A549 (cell line): ENCODE data around the gene CACNA1C. TPM values are rescaled to one million over a fixed set of nuclear protein-coding genes. Genes with fewer than 3 reads are reported as not detected.
"Not testable (repeated sequence)": the region's sequence is repeated elsewhere in the genome, so short reads cannot be mapped to it uniquely, and the experiment has no call there.

ENCODE experiments used
- ATAC-seq, 2 experiments: fragments of 200-7000 bp in 1 of 2; fragments of >200 bp in 1 of 2; cut with Nextera tagmentation in 1 of 2; cut with Tn5 transposase in 1 of 2; 3 replicates each; pipeline versions ENCODE4 v1.8.0 to v1.9.1; 2018 to 2020; ENCODE audit warnings: mild to moderate bottlenecking in 1 of 2, moderate library complexity in 1 of 2
- CTCF ChIA-PET: fragments of 300-600 bp; sonication (Branson Sonifier 250); formaldehyde crosslinking; extraction: SDS; loops from one replicate; lab custom pipeline; 2021; ENCODE audit warnings: antibody characterized with exemption, inconsistent platforms; lab: Yijun Ruan, JAX
- POLR2A ChIA-PET: fragments of 350-600 bp; formaldehyde crosslinking; extraction: SDS; loops from one replicate; lab custom pipeline; 2021; ENCODE audit warnings: antibody characterized with exemption, inconsistent platforms; lab: Yijun Ruan, JAX
- DNase-seq, 2 experiments: peaks; one replicate each; pipeline versions ENCODE4 v3.0.0 to v3.0.0-alpha.2; 2011 to 2016; ENCODE audit warnings: low read depth in 1 of 2, low spot score in 1 of 2
- FAIRE-seq: peaks from 2 replicates; lab custom pipeline; 2011; peaks lifted over from hg19 to GRCh38; lab: Jason Lieb, UNC
- H3K27ac ChIP-seq, 2 experiments: fragments of >200 bp; sonication (Bioruptor Twin); formaldehyde crosslinking; 3 replicates each; pipeline ENCODE4 v1.5.1; 2016 to 2017
- H3K4me1 ChIP-seq: fragments of >200 bp; sonication (Bioruptor Twin); formaldehyde crosslinking; 3 replicates; pipeline ENCODE4 v1.6.1; 2016
- H3K4me2 ChIP-seq: fragments of >200 bp; sonication (Bioruptor Twin); formaldehyde crosslinking; 3 replicates; pipeline ENCODE4 v1.6.1; 2016
- H3K4me3 ChIP-seq: fragments of >200 bp; sonication (Bioruptor Twin); formaldehyde crosslinking; 3 replicates; pipeline ENCODE4 v1.5.1; 2016
- H3K9me3 ChIP-seq: fragments of >200 bp; sonication (Bioruptor Twin); formaldehyde crosslinking; 3 replicates; pipeline ENCODE4 v1.6.1; 2016
- CBX8 ChIP-seq: fragments of 200-600 bp; sonication (generic); IDR thresholded peaks from 2 replicates; pipeline ENCODE4 v1.6.1; 2016
- EP300 ChIP-seq, 2 experiments: fragments of >200 bp; sonication (Bioruptor Twin); formaldehyde crosslinking; IDR thresholded peaks; 2 replicates in 1 of 2; 3 replicates in 1 of 2; pipeline ENCODE4 v1.6.1; 2016 to 2017
- FOSL2 ChIP-seq, 2 experiments: fragments of 450-650 bp in 1 of 2; fragments of >200 bp in 1 of 2; sonication (Bioruptor Twin) in 1 of 2; formaldehyde crosslinking; IDR thresholded peaks; 2 replicates each; pipeline versions ENCODE4 v1.5.0 to v1.6.1; 2016 to 2020; ENCODE audit warnings: mild to moderate bottlenecking in 1 of 2, moderate library complexity in 1 of 2
- FOXS1 ChIP-seq: fragments of 250-450 bp; sonication (Bioruptor Pico); IDR thresholded peaks from 2 replicates; pipeline ENCODE4 v1.5.0; 2020; ENCODE audit warnings: mild to moderate bottlenecking, moderate library complexity
- HOXB5 ChIP-seq: fragments of 250-450 bp; sonication (Bioruptor Pico); IDR thresholded peaks from 2 replicates; pipeline ENCODE4 v1.5.0; 2020; ENCODE audit warnings: mild to moderate bottlenecking, moderate library complexity
- JUNB ChIP-seq: fragments of >200 bp; sonication (Bioruptor Twin); formaldehyde crosslinking; IDR thresholded peaks from 2 replicates; pipeline ENCODE4 v1.6.1; 2016
- PHF8 ChIP-seq: fragments of 200-600 bp; sonication (generic); IDR thresholded peaks from 2 replicates; pipeline ENCODE4 v1.6.1; 2016; ENCODE audit warnings: low read depth, mild to moderate bottlenecking, antibody characterized with exemption, moderate library complexity, borderline replicate concordance
- POLR2A ChIP-seq: IDR thresholded peaks from 2 replicates; pipeline ENCODE4 v1.6.1; 2012; ENCODE audit warnings: mild to moderate bottlenecking, low read length
- POLR2AphosphoS2 ChIP-seq: conservative IDR thresholded peaks from 2 replicates; pipeline ENCODE4 v1.6.1; 2012; ENCODE audit warnings: low read length, improper control_type of control experiment, inconsistent platforms
- RARB ChIP-seq: fragments of 250-450 bp; sonication (Bioruptor Pico); IDR thresholded peaks from 2 replicates; pipeline ENCODE4 v1.8.0; 2021; ENCODE audit warnings: mild to moderate bottlenecking, moderate library complexity
- RNF2 ChIP-seq: fragments of 200-600 bp; sonication (generic); IDR thresholded peaks from 2 replicates; pipeline ENCODE4 v1.6.1; 2016; ENCODE audit warnings: low read depth, mild to moderate bottlenecking, antibody characterized with exemption, moderate library complexity, borderline replicate concordance
- SREBF2 ChIP-seq: fragments of 450-650 bp; IDR thresholded peaks from 2 replicates; pipeline ENCODE4 v1.6.1; 2014; ENCODE audit warnings: mild to moderate bottlenecking, moderate library complexity
- ZC3H11A ChIP-seq: fragments of 450-650 bp; IDR thresholded peaks from 2 replicates; pipeline ENCODE4 v1.6.1; 2014; ENCODE audit warnings: antibody characterized with exemption, mild to moderate bottlenecking
- WGBS: methylation state at CpG from one replicate; pipeline ENCODE4 v1.1.6; 2017; ENCODE audit errors: missing lambda C conversion rate; 5-methylcytosine and 5-hydroxymethylcytosine counted together
- polyA plus RNA-seq, 4 experiments: library from polyadenylated mRNA; depleted of rRNA in 3 of 4; stranded (reverse); fragments of >200 nt; fragmentation: RNase III in 1 of 4; extraction: RNeasy Plus Mini Kit Qiagen cat#74134 plus additional on column Dnase treatment in 1 of 4; gene quantifications; 2 replicates in 3 of 4; 3 replicates in 1 of 4; pipeline ENCODE4 v1.2.3, GENCODE V29; 2011 to 2017
- TF ChIP-seq, protein P1 (sequence below): fragments of >200 bp; sonication (Bioruptor Twin); formaldehyde crosslinking; IDR thresholded peaks from 3 replicates; pipeline ENCODE4 v1.5.1; 2016
- TF ChIP-seq, protein P2 (sequence below): IDR thresholded peaks from 2 replicates; pipeline ENCODE4 v1.6.1; 2012
- TF ChIP-seq, protein P3 (sequence below): fragments of 250-450 bp; sonication (Bioruptor Pico); IDR thresholded peaks from 2 replicates; pipeline ENCODE4 v1.5.0; 2021; ENCODE audit warnings: mild to moderate bottlenecking, moderate library complexity, borderline replicate concordance
- TF ChIP-seq, protein P4 (sequence below): fragments of >200 bp; sonication (Bioruptor Twin); formaldehyde crosslinking; IDR thresholded peaks from 2 replicates; pipeline ENCODE4 v1.6.1; 2016
- TF ChIP-seq, protein P5 (sequence below): fragments of 200-600 bp; sonication (generic); IDR thresholded peaks from 2 replicates; pipeline ENCODE4 v1.6.1; 2016; ENCODE audit warnings: antibody characterized with exemption, mild to moderate bottlenecking, moderate library complexity
- TF ChIP-seq, protein P6 (sequence below): IDR thresholded peaks from 2 replicates; pipeline ENCODE4 v1.6.1; 2012

Gene CACNA1C
- polyA plus RNA-seq, 2 of the 4 experiments (the other 2 are of a cell fraction) = not detected

DNA sequence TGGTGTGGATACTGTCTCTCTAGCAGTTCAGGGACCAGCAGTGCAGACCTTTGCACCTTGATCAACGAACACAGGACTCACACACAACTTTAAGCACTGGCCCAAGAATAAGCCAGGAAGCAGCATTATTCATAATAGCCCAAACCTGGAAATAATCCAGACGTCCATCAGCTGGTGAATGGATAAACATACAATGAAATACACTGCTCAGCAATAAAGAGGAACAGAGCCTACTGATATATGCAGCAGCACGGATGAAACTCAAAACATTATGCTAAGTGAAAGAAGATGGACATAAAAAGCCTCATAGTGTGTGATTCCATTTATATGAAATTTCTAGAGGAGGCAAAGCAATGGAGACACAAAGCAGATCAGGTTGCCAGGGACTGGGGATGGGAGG lies 438.0 kb downstream of the CACNA1C start:
- ChIA-PET POLR2A (no interaction called here), CTCF (interaction anchor here (0.6 kb wide), 1 partner anchor 16 kb away, joined by 3 read pairs; no protein-coding TSS in a partner anchor)
- ATAC-seq = no peak

DNA sequence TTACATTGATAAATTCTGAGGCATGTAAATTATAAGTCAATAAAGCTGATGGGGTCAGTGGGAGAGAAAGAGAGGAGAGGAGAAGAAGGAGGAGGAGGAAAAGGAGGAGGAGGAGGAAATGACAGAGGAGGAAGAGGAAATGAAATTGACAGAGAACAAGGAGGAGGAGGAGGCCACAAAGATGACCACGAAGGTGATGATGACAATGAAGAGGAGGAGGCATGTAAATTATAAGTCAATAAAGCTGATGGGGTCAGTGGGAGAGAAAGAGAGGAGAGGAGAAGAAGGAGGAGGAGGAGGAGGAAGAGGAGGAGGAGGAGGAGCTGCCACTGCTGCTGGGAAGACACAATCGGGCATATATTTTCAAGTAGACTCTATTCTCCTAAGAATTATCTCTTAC lies 438.6 kb downstream of the CACNA1C start:
- WGBS = 2% methylated on average over 2 of the region's 2 CpGs
- CTCF ChIA-PET = interaction anchor here (0.6 kb wide), 1 partner anchor 16 kb away, joined by 3 read pairs; no protein-coding TSS in a partner anchor
- H3K4me1 ChIP-seq, H3K4me2 ChIP-seq, H3K9me3 ChIP-seq, ATAC-seq, POLR2A ChIA-PET, DNase-seq, H3K4me3 ChIP-seq, H3K27ac ChIP-seq, FAIRE-seq: not testable (repeated sequence)

More for the DNA sequence above, 438.0 kb downstream of the CACNA1C start:
- Histone ChIP-seq H3K4me1 (no peaks in the 10 kb centered on the region), H3K27ac (no peak overlapping the region), H3K4me2 (no peak overlapping the region), H3K4me3 (no peak overlapping the region), H3K9me3 (no peaks in the 10 kb centered on the region)
- WGBS = 1% methylated on average over 3 of the region's 3 CpGs
- DNase-seq (no peak), FAIRE-seq (no peak)
- TF ChIP-seq, protein P1, sequence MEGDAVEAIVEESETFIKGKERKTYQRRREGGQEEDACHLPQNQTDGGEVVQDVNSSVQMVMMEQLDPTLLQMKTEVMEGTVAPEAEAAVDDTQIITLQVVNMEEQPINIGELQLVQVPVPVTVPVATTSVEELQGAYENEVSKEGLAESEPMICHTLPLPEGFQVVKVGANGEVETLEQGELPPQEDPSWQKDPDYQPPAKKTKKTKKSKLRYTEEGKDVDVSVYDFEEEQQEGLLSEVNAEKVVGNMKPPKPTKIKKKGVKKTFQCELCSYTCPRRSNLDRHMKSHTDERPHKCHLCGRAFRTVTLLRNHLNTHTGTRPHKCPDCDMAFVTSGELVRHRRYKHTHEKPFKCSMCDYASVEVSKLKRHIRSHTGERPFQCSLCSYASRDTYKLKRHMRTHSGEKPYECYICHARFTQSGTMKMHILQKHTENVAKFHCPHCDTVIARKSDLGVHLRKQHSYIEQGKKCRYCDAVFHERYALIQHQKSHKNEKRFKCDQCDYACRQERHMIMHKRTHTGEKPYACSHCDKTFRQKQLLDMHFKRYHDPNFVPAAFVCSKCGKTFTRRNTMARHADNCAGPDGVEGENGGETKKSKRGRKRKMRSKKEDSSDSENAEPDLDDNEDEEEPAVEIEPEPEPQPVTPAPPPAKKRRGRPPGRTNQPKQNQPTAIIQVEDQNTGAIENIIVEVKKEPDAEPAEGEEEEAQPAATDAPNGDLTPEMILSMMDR = no peak
- TF ChIP-seq RNF2 (no peak), EP300 (IDR thresholded peaks at IDR 0.05) (no peak)
- TF ChIP-seq, protein P2, sequence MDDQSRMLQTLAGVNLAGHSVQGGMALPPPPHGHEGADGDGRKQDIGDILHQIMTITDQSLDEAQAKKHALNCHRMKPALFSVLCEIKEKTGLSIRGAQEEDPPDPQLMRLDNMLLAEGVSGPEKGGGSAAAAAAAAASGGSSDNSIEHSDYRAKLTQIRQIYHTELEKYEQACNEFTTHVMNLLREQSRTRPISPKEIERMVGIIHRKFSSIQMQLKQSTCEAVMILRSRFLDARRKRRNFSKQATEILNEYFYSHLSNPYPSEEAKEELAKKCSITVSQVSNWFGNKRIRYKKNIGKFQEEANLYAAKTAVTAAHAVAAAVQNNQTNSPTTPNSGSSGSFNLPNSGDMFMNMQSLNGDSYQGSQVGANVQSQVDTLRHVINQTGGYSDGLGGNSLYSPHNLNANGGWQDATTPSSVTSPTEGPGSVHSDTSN = no peak
- TF ChIP-seq, protein P3, sequence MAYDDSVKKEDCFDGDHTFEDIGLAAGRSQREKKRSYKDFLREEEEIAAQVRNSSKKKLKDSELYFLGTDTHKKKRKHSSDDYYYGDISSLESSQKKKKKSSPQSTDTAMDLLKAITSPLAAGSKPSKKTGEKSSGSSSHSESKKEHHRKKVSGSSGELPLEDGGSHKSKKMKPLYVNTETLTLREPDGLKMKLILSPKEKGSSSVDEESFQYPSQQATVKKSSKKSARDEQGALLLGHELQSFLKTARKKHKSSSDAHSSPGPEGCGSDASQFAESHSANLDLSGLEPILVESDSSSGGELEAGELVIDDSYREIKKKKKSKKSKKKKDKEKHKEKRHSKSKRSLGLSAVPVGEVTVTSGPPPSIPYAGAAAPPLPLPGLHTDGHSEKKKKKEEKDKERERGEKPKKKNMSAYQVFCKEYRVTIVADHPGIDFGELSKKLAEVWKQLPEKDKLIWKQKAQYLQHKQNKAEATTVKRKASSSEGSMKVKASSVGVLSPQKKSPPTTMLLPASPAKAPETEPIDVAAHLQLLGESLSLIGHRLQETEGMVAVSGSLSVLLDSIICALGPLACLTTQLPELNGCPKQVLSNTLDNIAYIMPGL (CRISPR knock-in tag) = no peak
- TF ChIP-seq, protein P4, sequence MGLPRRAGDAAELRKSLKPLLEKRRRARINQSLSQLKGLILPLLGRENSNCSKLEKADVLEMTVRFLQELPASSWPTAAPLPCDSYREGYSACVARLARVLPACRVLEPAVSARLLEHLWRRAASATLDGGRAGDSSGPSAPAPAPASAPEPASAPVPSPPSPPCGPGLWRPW = no peak

DNA sequence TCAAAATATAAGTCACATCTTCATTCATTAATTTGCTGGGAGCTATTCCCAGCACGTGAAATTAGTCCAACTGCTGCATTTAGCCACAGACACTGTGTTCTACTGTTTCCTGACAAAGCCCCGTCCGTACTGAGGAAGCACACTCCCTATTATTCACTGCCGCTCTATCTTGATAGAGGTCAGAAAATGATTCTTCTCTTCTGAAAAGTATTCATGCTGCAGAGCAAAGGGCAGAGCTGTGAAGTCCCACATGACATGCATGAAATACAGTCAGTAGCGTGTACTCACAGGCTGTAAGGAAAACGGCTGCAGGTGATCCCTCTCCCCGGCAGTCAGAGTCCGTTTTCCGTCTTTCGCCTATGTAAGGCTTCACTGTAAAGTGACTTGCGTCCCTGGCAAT lies 439.4 kb downstream of the CACNA1C start:
- POLR2A ChIA-PET = no interaction called here
- ATAC-seq = no peak
- DNase-seq = no peak
- no peak for FAIRE-seq
- no peak overlapping the region for H3K4me3 ChIP-seq
- TF ChIP-seq FOXS1 (no peak), POLR2A (no peak), FOSL2 (IDR thresholded peaks at IDR 0.05) (no peak), FOSL2 (CRISPR knock-in tag; IDR thresholded peaks at IDR 0.05) (no peak), HOXB5 (CRISPR knock-in tag) (no peak), SREBF2 (no peak), JUNB (no peak), ZC3H11A (no peak), PHF8 (no peak), POLR2AphosphoS2 (no peak), RARB (no peak), CBX8 (no peak)
- TF ChIP-seq, protein P5, sequence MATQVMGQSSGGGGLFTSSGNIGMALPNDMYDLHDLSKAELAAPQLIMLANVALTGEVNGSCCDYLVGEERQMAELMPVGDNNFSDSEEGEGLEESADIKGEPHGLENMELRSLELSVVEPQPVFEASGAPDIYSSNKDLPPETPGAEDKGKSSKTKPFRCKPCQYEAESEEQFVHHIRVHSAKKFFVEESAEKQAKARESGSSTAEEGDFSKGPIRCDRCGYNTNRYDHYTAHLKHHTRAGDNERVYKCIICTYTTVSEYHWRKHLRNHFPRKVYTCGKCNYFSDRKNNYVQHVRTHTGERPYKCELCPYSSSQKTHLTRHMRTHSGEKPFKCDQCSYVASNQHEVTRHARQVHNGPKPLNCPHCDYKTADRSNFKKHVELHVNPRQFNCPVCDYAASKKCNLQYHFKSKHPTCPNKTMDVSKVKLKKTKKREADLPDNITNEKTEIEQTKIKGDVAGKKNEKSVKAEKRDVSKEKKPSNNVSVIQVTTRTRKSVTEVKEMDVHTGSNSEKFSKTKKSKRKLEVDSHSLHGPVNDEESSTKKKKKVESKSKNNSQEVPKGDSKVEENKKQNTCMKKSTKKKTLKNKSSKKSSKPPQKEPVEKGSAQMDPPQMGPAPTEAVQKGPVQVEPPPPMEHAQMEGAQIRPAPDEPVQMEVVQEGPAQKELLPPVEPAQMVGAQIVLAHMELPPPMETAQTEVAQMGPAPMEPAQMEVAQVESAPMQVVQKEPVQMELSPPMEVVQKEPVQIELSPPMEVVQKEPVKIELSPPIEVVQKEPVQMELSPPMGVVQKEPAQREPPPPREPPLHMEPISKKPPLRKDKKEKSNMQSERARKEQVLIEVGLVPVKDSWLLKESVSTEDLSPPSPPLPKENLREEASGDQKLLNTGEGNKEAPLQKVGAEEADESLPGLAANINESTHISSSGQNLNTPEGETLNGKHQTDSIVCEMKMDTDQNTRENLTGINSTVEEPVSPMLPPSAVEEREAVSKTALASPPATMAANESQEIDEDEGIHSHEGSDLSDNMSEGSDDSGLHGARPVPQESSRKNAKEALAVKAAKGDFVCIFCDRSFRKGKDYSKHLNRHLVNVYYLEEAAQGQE = no peak
- TF ChIP-seq, protein P2 = no peak
- TF ChIP-seq, protein P6, sequence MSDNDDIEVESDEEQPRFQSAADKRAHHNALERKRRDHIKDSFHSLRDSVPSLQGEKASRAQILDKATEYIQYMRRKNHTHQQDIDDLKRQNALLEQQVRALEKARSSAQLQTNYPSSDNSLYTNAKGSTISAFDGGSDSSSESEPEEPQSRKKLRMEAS = no peak
- no peaks in the 10 kb centered on the region for H3K9me3 ChIP-seq
- no peak overlapping the region for H3K27ac ChIP-seq
- 40% methylated on average over 11 of the region's 11 CpGs for WGBS
- no peak overlapping the region for H3K4me2 ChIP-seq
- CTCF ChIA-PET = no interaction called here
- H3K4me1 ChIP-seq = no peaks in the 10 kb centered on the region
